ENCODE measurements around the gene CES5A.

CES5A gene

DNA sequence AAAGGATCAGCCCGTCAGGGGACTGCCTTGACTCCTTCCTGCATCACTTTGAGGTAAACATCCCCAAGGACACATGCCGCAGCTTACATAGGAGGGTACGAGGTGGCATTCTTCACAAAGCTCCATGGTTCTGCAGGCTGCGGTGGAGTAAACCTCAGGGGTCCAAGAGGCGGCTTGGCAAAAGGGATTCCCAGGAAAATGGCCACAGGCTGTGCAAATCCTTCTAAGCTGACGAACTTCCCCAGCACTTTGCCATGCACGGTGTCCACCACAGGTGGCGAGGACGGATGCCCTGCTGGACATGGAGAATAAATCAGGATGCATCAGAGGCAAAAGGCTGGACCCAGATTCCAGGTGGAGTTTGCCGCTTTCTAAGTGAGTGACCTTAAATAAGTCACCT is 46.5 kb downstream of the CES5A start:
- no peak overlapping the region for H3K4me3 ChIP-seq (ENCODE audit: low read depth, low read length)
- TF ChIP-seq, protein P1, sequence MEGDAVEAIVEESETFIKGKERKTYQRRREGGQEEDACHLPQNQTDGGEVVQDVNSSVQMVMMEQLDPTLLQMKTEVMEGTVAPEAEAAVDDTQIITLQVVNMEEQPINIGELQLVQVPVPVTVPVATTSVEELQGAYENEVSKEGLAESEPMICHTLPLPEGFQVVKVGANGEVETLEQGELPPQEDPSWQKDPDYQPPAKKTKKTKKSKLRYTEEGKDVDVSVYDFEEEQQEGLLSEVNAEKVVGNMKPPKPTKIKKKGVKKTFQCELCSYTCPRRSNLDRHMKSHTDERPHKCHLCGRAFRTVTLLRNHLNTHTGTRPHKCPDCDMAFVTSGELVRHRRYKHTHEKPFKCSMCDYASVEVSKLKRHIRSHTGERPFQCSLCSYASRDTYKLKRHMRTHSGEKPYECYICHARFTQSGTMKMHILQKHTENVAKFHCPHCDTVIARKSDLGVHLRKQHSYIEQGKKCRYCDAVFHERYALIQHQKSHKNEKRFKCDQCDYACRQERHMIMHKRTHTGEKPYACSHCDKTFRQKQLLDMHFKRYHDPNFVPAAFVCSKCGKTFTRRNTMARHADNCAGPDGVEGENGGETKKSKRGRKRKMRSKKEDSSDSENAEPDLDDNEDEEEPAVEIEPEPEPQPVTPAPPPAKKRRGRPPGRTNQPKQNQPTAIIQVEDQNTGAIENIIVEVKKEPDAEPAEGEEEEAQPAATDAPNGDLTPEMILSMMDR (IDR thresholded peaks at IDR 0.05; ENCODE audit: insufficient read depth, low read length, missing control alignments), result no peak
- ChIA-PET CTCF (no interaction called here), POLR2A (no interaction called here)
- no peak for DNase-seq (ENCODE audit: low read depth, low spot score)

DNA sequence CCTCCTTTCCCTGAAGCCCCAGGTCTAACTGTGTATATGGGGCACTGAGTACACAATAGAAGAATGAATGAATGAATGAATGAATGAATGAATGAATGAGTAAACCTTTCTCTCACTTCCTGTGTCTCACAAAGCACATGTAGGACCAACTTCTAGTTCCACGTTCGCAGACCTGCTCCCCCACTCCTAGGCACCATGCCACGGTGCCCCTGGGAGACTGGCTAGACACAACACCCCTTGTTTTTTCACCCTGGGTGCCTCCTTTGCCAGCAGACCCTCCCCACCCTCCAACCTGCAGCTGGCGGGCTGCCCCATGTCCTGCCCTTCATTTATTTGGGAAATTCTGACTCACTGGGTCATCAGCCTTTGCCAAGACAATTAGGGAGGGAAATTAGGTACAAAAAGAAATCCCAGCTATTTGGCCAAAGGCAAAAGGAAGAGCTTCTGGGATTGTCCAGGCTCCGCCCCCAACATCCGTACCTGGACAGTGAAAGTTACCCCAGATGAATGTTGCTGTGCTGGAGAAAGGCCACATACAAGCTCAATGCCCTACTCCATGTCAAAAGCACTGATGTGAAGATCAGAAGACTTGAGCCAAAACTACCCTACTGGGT is 50.0 kb downstream of the CES5A start:
- ChIA-PET POLR2A (no interaction called here), CTCF (no interaction called here)
- TF ChIP-seq, protein P1 (IDR thresholded peaks at IDR 0.05; ENCODE audit: insufficient read depth, low read length, missing control alignments), result no peak

DNA sequence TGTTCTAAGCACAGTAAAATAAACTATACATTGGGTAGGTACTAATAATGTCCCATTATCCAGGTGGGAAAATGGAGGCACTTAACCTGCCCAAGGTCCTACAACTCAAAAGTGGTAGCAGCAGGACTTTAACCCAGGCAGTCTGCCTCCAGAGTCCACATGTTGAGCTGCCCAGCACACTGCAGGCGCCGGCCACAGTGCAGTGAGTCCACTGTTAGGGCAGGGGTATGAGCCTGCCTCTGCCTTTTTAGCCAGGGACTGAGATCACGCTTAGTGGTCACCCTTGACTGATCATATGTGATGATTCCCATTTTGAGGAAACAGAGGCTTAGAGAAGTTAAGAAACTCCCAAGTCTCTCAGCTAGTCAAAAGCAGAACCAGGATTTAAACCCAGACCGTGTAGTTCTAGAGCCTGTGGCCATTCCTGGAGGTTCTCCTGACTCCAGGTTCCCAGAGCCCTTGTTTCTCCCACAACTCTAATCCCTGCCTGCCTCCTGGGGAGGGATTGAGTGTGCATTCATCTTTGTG is 50.6 kb downstream of the CES5A start:
- DNase-seq (ENCODE audit: low read depth, low spot score), result no peak
- CTCF ChIA-PET, result no interaction called here
- TF ChIP-seq, protein P1 (IDR thresholded peaks at IDR 0.05; ENCODE audit: insufficient read depth, low read length, missing control alignments), result no peak
- POLR2A ChIA-PET, result no interaction called here
- H3K4me3 ChIP-seq (ENCODE audit: low read depth, low read length), result no peak overlapping the region

More for the DNA sequence above, 50.0 kb downstream of the CES5A start:
- no peak for DNase-seq (ENCODE audit: low read depth, low spot score)
- no peak overlapping the region for H3K4me3 ChIP-seq (ENCODE audit: low read depth, low read length)

DNA sequence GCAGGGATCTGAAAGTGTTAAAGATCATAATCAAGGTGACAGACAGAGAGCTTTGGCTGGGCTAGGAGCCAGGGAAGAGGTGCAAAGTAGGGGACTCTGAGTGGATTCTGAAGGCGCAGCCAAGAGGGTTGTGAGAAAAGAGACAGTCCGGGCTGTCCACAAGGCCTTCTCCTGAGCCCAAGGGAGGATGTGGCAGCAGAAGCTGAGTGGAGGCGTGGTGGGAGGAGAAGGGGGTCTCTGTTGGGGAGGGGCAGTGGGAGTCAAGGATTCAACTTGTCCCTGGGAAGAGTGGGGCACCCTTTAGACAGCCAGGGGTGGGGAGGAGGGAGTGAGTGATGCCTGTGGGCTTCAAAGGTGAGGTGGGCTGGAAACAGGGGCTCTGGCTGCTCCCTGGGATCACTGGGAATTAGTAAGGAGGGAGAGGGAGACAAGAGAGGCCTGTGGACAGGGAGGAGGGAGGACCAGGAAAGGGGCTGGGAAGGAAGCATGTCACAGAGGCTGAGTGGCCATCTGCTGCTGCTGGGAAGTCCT is 52.8 kb downstream of the CES5A start:
- H3K4me3 ChIP-seq (ENCODE audit: low read depth, low read length), result no peak overlapping the region
- no peak for DNase-seq (ENCODE audit: low read depth, low spot score)
- ChIA-PET POLR2A (no interaction called here), CTCF (no interaction called here)
- TF ChIP-seq, protein P1 (IDR thresholded peaks at IDR 0.05; ENCODE audit: insufficient read depth, low read length, missing control alignments), result no peak

DNA sequence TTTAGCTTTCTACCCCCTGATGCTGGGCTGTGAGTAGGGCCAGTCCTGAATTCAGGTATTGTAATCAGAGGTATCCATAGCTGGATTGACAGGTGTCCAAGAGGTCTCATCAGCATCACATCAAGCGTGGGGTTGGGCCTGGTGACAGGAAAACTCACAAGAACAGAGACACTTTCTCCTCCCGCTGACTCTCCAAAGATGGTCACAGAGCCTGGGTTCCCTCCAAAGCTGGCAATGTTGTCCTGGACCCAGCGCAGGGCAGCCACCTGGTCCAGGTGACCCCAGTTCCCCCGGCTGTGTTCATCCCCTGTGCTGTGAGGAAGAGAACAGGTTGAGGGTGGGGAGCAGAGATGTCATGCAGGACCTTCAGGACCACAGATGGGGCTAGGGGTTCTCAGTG is 54.0 kb downstream of the CES5A start:
- DNase-seq (ENCODE audit: low read depth, low spot score), result no peak
- no peak overlapping the region for H3K4me3 ChIP-seq (ENCODE audit: low read depth, low read length)
- TF ChIP-seq, protein P1 (IDR thresholded peaks at IDR 0.05; ENCODE audit: insufficient read depth, low read length, missing control alignments), result no peak
- POLR2A ChIA-PET, result no interaction called here
- CTCF ChIA-PET, result no interaction called here

DNA sequence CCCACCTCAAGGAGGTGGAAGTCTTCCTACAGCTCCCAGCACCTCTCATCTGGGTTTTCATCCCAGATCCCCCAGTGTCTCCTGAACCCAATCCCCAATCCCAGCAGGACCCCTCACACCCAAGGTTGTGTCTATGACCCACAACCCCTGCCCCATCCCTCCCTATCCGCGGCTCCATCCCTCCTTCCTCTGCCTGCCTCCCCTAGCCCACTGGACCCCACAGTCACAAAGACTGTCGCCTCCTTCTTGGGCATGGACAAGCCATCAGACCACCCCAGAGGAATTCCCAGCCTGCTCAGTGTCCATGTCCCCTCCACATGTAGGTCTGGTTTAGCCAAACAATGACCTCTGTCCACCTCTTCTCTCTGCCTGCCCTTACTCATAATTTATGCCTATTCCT is 54.6 kb downstream of the CES5A start:
- TF ChIP-seq, protein P1 (IDR thresholded peaks at IDR 0.05; ENCODE audit: insufficient read depth, low read length, missing control alignments), result no peak
- no peak overlapping the region for H3K4me3 ChIP-seq (ENCODE audit: low read depth, low read length)
- POLR2A ChIA-PET, result no interaction called here
- CTCF ChIA-PET, result no interaction called here
- no peak for DNase-seq (ENCODE audit: low read depth, low spot score)

Data from AG04449 (cell line).